H1 (cell line): ENCODE data around the gene RBM19. TPM values are rescaled to one million over a fixed set of nuclear protein-coding genes. Genes with fewer than 3 reads are reported as not detected.

Source experiments
- CTCF ChIA-PET: fragments of 300-600 bp; sonication (Branson Sonifier 250); formaldehyde crosslinking; loops from one replicate; lab custom pipeline; 2021; ENCODE audit not compliant: partially characterized antibody; lab: Charles Lee
- POLR2A ChIA-PET: fragments of 300-600 bp; sonication (Branson Sonifier 250); formaldehyde crosslinking; loops from one replicate; lab custom pipeline; 2021; ENCODE audit warnings: inconsistent platforms; ENCODE audit not compliant: partially characterized antibody; lab: Charles Lee
- DNase-seq, 2 experiments: peaks; one replicate each; pipeline versions ENCODE4 v3.0.0 to v3.0.0-alpha.2; 2010 to 2022; ENCODE audit warnings: low spot score in 2 of 2, low read depth in 1 of 2, mixed read lengths in 1 of 2
- FAIRE-seq: peaks from 2 replicates; lab custom pipeline; 2011; peaks lifted over from hg19 to GRCh38; lab: Jason Lieb, UNC
- H2AFZ ChIP-seq: 2 replicates; pipeline ENCODE4 v1.8.1; 2012; ENCODE audit warnings: low read length, inconsistent platforms
- H2AK5ac ChIP-seq: 2 replicates; pipeline ENCODE4 v1.6.1; 2013; ENCODE audit warnings: low read depth, low read length
- H2BK120ac ChIP-seq: replicated peaks from 2 replicates; pipeline ENCODE3; 2013; ENCODE audit warnings: low read depth, low read length, inconsistent platforms
- H2BK12ac ChIP-seq: 2 replicates; pipeline ENCODE4 v1.6.1; 2013; ENCODE audit warnings: low read depth, low read length
- H2BK15ac ChIP-seq: 2 replicates; pipeline ENCODE4 v1.6.1; 2013; ENCODE audit warnings: low read length
- H2BK20ac ChIP-seq: 2 replicates; pipeline ENCODE4 v1.6.1; 2013; ENCODE audit warnings: low read length
- H2BK5ac ChIP-seq: 2 replicates; pipeline ENCODE4 v1.6.1; 2013; ENCODE audit warnings: low read depth, low read length
- H3K14ac ChIP-seq: 2 replicates; pipeline ENCODE4 v1.6.1; 2013; ENCODE audit warnings: inconsistent platforms; ENCODE audit not compliant: insufficient read length
- H3K18ac ChIP-seq: 2 replicates; pipeline ENCODE4 v1.6.1; 2013; ENCODE audit warnings: low read length; ENCODE audit errors: extremely low read depth
- H3K23ac ChIP-seq: 2 replicates; pipeline ENCODE4 v1.6.1; 2013; ENCODE audit warnings: inconsistent platforms; ENCODE audit not compliant: insufficient read length
- H3K23me2 ChIP-seq: 2 replicates; pipeline ENCODE4 v1.6.1; 2013; ENCODE audit warnings: low read depth, low read length
- H3K27ac ChIP-seq: 2 replicates; pipeline ENCODE4 v1.6.1; 2011; ENCODE audit warnings: low read depth, low read length, inconsistent platforms
- H3K27me3 ChIP-seq, 4 experiments: replicated peaks in 1 of 4; 1 replicate in 1 of 4; 2 replicates in 3 of 4; pipeline versions ENCODE4 v1.6.1 to v1.8.1; 2011 to 2013; ENCODE audit warnings: low read length in 3 of 4, mild to moderate bottlenecking in 3 of 4, inconsistent platforms in 2 of 4, mixed read lengths in 2 of 4, moderate library complexity in 1 of 4; ENCODE audit not compliant: control insufficient read depth in 3 of 4, insufficient read depth in 3 of 4; ENCODE audit errors: extremely low read depth in 1 of 4
- H3K36me3 ChIP-seq, 4 experiments: 2 replicates each; pipeline versions ENCODE4 v1.6.1 to v1.8.1; 2011 to 2013; ENCODE audit warnings: mild to moderate bottlenecking in 4 of 4, low read length in 3 of 4, moderate library complexity in 2 of 4, control low read depth in 1 of 4, inconsistent platforms in 1 of 4; ENCODE audit not compliant: insufficient read depth in 4 of 4, control insufficient read depth in 2 of 4
- H3K4ac ChIP-seq: replicated peaks from 2 replicates; pipeline ENCODE3; 2013; ENCODE audit warnings: low read length, low read depth, mixed read lengths, inconsistent platforms; ENCODE audit not compliant: insufficient read length
- H3K4me1 ChIP-seq, 4 experiments: replicated peaks in 1 of 4; 1 replicate in 1 of 4; 2 replicates in 3 of 4; pipeline versions ENCODE4 v1.6.1 to v1.8.1; 2011 to 2013; ENCODE audit warnings: low read length in 3 of 4, inconsistent platforms in 2 of 4, mixed read lengths in 1 of 4; ENCODE audit not compliant: insufficient read depth in 4 of 4, control insufficient read depth in 3 of 4
- H3K4me2 ChIP-seq, 2 experiments: 2 replicates each; pipeline versions ENCODE4 v1.6.1 to v1.8.1; 2011 to 2013; ENCODE audit warnings: low read depth in 2 of 2, low read length in 2 of 2, control low read depth in 1 of 2, inconsistent platforms in 1 of 2, mild to moderate bottlenecking in 1 of 2; ENCODE audit not compliant: insufficient read depth in 1 of 2
- H3K4me3 ChIP-seq, 4 experiments: fragments of 200-600, 300-600 bp in 1 of 4; sonication (generic), shearing (Covaris generic), sonication (Bioruptor Twin) in 1 of 4; 2 replicates each; pipeline versions ENCODE4 v1.5.1 to v1.8.1; 2011 to 2016; ENCODE audit warnings: low read length in 4 of 4, low read depth in 3 of 4, control low read depth in 2 of 4, inconsistent platforms in 2 of 4, mild to moderate bottlenecking in 2 of 4, mixed read lengths in 1 of 4, moderate library complexity in 1 of 4; ENCODE audit not compliant: insufficient read depth in 2 of 4; ENCODE audit errors: extremely low read depth in 1 of 4
- H3K56ac ChIP-seq: replicated peaks from 2 replicates; pipeline ENCODE3; 2013; ENCODE audit warnings: low read depth, mild to moderate bottlenecking, mixed read lengths, low read length, inconsistent platforms; ENCODE audit not compliant: insufficient read length
- H3K79me1 ChIP-seq: 2 replicates; pipeline ENCODE4 v1.6.1; 2013; ENCODE audit warnings: low read depth, low read length, control low read depth
- H3K79me2 ChIP-seq, 2 experiments: 2 replicates each; pipeline versions ENCODE4 v1.6.1 to v1.8.1; 2012 to 2013; ENCODE audit warnings: low read length in 2 of 2, mild to moderate bottlenecking in 2 of 2, inconsistent platforms in 1 of 2; ENCODE audit not compliant: insufficient read depth in 2 of 2, control insufficient read depth in 1 of 2
- H3K9ac ChIP-seq, 4 experiments: replicated peaks in 1 of 4; 1 replicate in 1 of 4; 2 replicates in 3 of 4; pipeline versions ENCODE4 v1.6.1 to v1.8.1; 2011 to 2013; ENCODE audit warnings: low read depth in 3 of 4, low read length in 3 of 4, control low read depth in 2 of 4, mild to moderate bottlenecking in 2 of 4, moderate library complexity in 2 of 4, inconsistent platforms in 1 of 4; ENCODE audit errors: extremely low read depth in 1 of 4
- H3K9me3 ChIP-seq, 2 experiments: 2 replicates each; pipeline versions ENCODE4 v1.6.1 to v1.8.1; 2012 to 2013; ENCODE audit warnings: mild to moderate bottlenecking in 2 of 2, moderate library complexity in 2 of 2, control low read depth in 1 of 2, inconsistent platforms in 1 of 2, low read depth in 1 of 2, low read length in 1 of 2, mixed read lengths in 1 of 2; ENCODE audit not compliant: insufficient read depth in 2 of 2
- H4K20me1 ChIP-seq, 2 experiments: replicated peaks in 1 of 2; 2 replicates each; pipeline versions ENCODE3 to v1.8.1; 2011 to 2013; ENCODE audit warnings: inconsistent platforms in 2 of 2, low read length in 2 of 2, mild to moderate bottlenecking in 1 of 2; ENCODE audit not compliant: insufficient read depth in 2 of 2, control insufficient read depth in 1 of 2
- H4K5ac ChIP-seq: 2 replicates; pipeline ENCODE4 v1.6.1; 2013; ENCODE audit warnings: low read length, low read depth, mixed read lengths, inconsistent platforms; ENCODE audit not compliant: insufficient read length
- H4K8ac ChIP-seq: 2 replicates; pipeline ENCODE4 v1.8.0; 2013; ENCODE audit warnings: mild to moderate bottlenecking, moderate library complexity, low read length, inconsistent platforms; ENCODE audit not compliant: insufficient read depth; ENCODE audit errors: extremely low read depth
- H4K91ac ChIP-seq: replicated peaks from 2 replicates; pipeline ENCODE3; 2013; ENCODE audit warnings: low read length, mixed read lengths, inconsistent platforms; ENCODE audit not compliant: insufficient read length
- ATF3 ChIP-seq: IDR thresholded peaks from 2 replicates; pipeline ENCODE4 v1.6.1; 2011; ENCODE audit warnings: low read depth, mild to moderate bottlenecking, low read length; ENCODE audit not compliant: insufficient read depth
- CBX5 ChIP-seq: fragments of 300-800, 300-1000 bp; sonication (generic); IDR thresholded peaks from 2 replicates; pipeline ENCODE4 v1.7.1; 2016; ENCODE audit warnings: antibody characterized with exemption, low read length, low read depth
- CHD2 ChIP-seq: IDR thresholded peaks from 2 replicates; pipeline ENCODE4 v1.6.1; 2012; ENCODE audit warnings: low read length, improper control_type of control experiment
- GABPA ChIP-seq: IDR thresholded peaks from 2 replicates; pipeline ENCODE4 v1.6.1; 2011; ENCODE audit warnings: mild to moderate bottlenecking, low read length, moderate library complexity, borderline replicate concordance; ENCODE audit not compliant: insufficient read depth
- NRF1 ChIP-seq: IDR thresholded peaks from 2 replicates; pipeline ENCODE4 v1.6.1; 2011; ENCODE audit warnings: mild to moderate bottlenecking, low read depth, low read length, improper control_type of control experiment
- PHF8 ChIP-seq: fragments of 200-600 bp; sonication (generic); conservative IDR thresholded peaks from 2 replicates; pipeline ENCODE4 v1.7.1; 2012; ENCODE audit warnings: low read depth, mild to moderate bottlenecking, inconsistent platforms, low read length, moderate library complexity
- RBBP5 ChIP-seq: IDR thresholded peaks from 2 replicates; pipeline ENCODE4 v1.7.1; 2012; ENCODE audit warnings: low read depth, mild to moderate bottlenecking, inconsistent platforms, low read length, moderate library complexity, borderline replicate concordance
- WGBS, 2 experiments: shearing (Covaris generic) in 1 of 2; methylation state at CpG; one replicate each; pipeline versions ENCODE4 v1.1.6 to v1.1.7; 2013 to 2015; ENCODE audit warnings: low lambda C conversion rate in 2 of 2, mixed read lengths in 2 of 2, inconsistent platforms in 1 of 2, low coverage in 1 of 2, missing lambda C conversion rate in 1 of 2; ENCODE audit not compliant: insufficient replicate concordance in 2 of 2, insufficient coverage in 1 of 2, insufficient read length in 1 of 2; ENCODE audit errors: extremely low coverage in 1 of 2, missing lambda C conversion rate in 1 of 2; 5-methylcytosine and 5-hydroxymethylcytosine counted together
- polyA plus RNA-seq, 7 experiments: library from polyadenylated mRNA; depleted of rRNA in 3 of 7; stranded (reverse) in 5 of 7; unstranded in 2 of 7; fragments of >200 nt in 5 of 7; fragments of 200-250 nt in 2 of 7; gene quantifications; 1 replicate in 5 of 7; 2 replicates in 1 of 7; 4 replicates in 1 of 7; pipeline versions ENCODE4 v1.2.1 to v1.2.3, GENCODE V29; 2011 to 2013; ENCODE audit warnings: missing spikeins in 2 of 7, mixed read lengths in 2 of 7
- total RNA-seq: library from RNA; stranded (reverse); fragmentation: NEBNext Ultra II Directional; extraction: Animal tissue kit (Norgen Biotek cat#: 25700); gene quantifications from 2 replicates; pipeline ENCODE4 v1.2.1, GENCODE V29; 2021

The RBM19 gene
- total and polyA plus RNA-seq, 2 of the 8 experiments (the other 6 are each of a cell fraction or from before 2014, with no cell fraction given): 23.4 to 61.9 TPM

- no peak for FAIRE-seq
Measured at GRCh38 chr12:113802000-113802749, 163.9 kb downstream of the RBM19 start.

More at GRCh38 chr12:113802000-113802749, 163.9 kb downstream of the RBM19 start:
- H3K4me3 ChIP-seq: no peak overlapping the region
- ChIA-PET CTCF (interaction anchor here (0.6 to 2.4 kb wide), 6 partner anchors 16 to 343 kb away, joined by 3 to 16 read pairs (median 5); no protein-coding TSS in a partner anchor), POLR2A (interaction anchor here (1.0 kb wide), 1 partner anchor 21 kb away, joined by 3 read pairs; no protein-coding TSS in a partner anchor)
- H4K5ac ChIP-seq: no peak overlapping the region
- H4K91ac ChIP-seq: no peak overlapping the region
- peaks cover 0 to 3% (median 0%) of the 10 kb centered on the region in 4 experiments; a peak in 2 of 7 replicates for H3K27me3 ChIP-seq
- no peak overlapping the region for H2BK20ac ChIP-seq
- no peaks in the 10 kb centered on the region for H3K36me3 ChIP-seq
- no peak overlapping the region for H2AFZ ChIP-seq
- H3K56ac ChIP-seq: no peak overlapping the region
- no peak overlapping the region for H3K27ac ChIP-seq
- 96% methylated on average over 16 of the region's 17 CpGs; no CpG with 5 or more reads in 1 of the 2 experiments for WGBS, 2 experiments
- no peak overlapping the region for H3K18ac ChIP-seq
- DNase-seq: no peak
- H3K23me2 ChIP-seq: no peaks in the 10 kb centered on the region
- no peaks in the 10 kb centered on the region for H4K20me1 ChIP-seq
- no peak overlapping the region for H3K4me2 ChIP-seq
- H3K79me1 ChIP-seq: no peaks in the 10 kb centered on the region
- H2BK120ac ChIP-seq: no peak overlapping the region
- H3K9me3 ChIP-seq: no peaks in the 10 kb centered on the region
- H2AK5ac ChIP-seq: peak overlapping the region; percentile 59; the same call in 1 of the 2 replicates
- no peak overlapping the region for H4K8ac ChIP-seq
- no peak overlapping the region for H3K23ac ChIP-seq
- no peak overlapping the region for H3K4ac ChIP-seq
- H3K9ac ChIP-seq: no peak overlapping the region
- no peak overlapping the region for H2BK12ac ChIP-seq
- H2BK15ac ChIP-seq: no peak overlapping the region
- TF ChIP-seq NRF1 (no peak), PHF8 (no peak), GABPA (no peak), RBBP5 (no peak), ATF3 (no peak), CHD2 (no peak), CBX5 (no peak)
- peaks cover 0 to 3% (median 0%) of the 10 kb centered on the region in 4 experiments; a peak in 3 of 7 replicates for H3K4me1 ChIP-seq
- H3K79me2 ChIP-seq: no peaks in the 10 kb centered on the region
- H2BK5ac ChIP-seq: no peak overlapping the region
- H3K14ac ChIP-seq: no peak overlapping the region
